HEK293 (cell line): ENCODE measurements around the gene NGLY1.

Source experiments
- SALL2 ChIP-seq: fragments of 450-650 bp; formaldehyde crosslinking; IDR thresholded peaks from 2 replicates; pipeline ENCODE4 v1.5.0; 2017; ENCODE audit warnings: missing biosample characterization, mild to moderate bottlenecking, missing genetic modification characterization, borderline replicate concordance
- TCF7L2 ChIP-seq: IDR thresholded peaks from 2 replicates; pipeline ENCODE4 v1.6.1; 2011; ENCODE audit warnings: low read depth, mild to moderate bottlenecking, inconsistent platforms, low read length, moderate library complexity, borderline replicate concordance
- ZBTB21 ChIP-seq: fragments of 450-650 bp; formaldehyde crosslinking; IDR thresholded peaks from 2 replicates; pipeline ENCODE4 v1.5.1; 2017; ENCODE audit warnings: missing biosample characterization, missing genetic modification characterization
- ZFHX2 ChIP-seq: fragments of 450-650 bp; formaldehyde crosslinking; conservative IDR thresholded peaks from 2 replicates; pipeline ENCODE4 v1.5.1; 2016; ENCODE audit warnings: missing biosample characterization, missing genetic modification characterization
- ZNF626 ChIP-seq: fragments of 450-650 bp; sonication (Bioruptor Pico); formaldehyde crosslinking; IDR thresholded peaks from 2 replicates; pipeline ENCODE4 v1.5.1; 2018; ENCODE audit warnings: missing biosample characterization, missing genetic modification characterization, inconsistent platforms
- TF ChIP-seq, protein P1 (sequence below): fragments of 450-650 bp; formaldehyde crosslinking; IDR thresholded peaks from 2 replicates; pipeline ENCODE4 v1.5.1; 2016; ENCODE audit warnings: missing biosample characterization, missing genetic modification characterization

DNA sequence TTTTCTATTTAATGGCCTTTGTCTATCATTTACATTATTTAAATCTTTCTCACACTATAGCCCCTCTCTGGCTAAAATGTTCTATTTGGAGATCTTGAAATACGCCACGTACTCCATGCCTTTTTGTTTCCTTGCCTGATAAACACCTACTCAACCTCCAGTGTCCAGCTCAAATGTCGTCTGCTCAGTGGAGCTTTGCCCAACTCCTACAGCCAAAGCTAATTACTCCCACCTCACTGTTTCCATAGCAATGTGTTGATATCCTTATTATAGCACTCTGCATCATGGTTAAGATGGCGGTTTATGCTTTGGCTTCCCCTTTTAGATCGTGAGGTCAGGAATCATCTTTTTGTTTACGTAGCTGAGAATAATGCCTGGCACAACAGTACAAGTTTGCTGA lies 55.9 kb downstream of the NGLY1 start:
- TF ChIP-seq ZFHX2 (peak; percentile 53), ZNF626 (tag by site-specific recombination) (no peak), ZBTB21 (tag by site-specific recombination) (no peak), SALL2 (tag by site-specific recombination) (no peak), TCF7L2 (no peak)
- TF ChIP-seq, protein P1, sequence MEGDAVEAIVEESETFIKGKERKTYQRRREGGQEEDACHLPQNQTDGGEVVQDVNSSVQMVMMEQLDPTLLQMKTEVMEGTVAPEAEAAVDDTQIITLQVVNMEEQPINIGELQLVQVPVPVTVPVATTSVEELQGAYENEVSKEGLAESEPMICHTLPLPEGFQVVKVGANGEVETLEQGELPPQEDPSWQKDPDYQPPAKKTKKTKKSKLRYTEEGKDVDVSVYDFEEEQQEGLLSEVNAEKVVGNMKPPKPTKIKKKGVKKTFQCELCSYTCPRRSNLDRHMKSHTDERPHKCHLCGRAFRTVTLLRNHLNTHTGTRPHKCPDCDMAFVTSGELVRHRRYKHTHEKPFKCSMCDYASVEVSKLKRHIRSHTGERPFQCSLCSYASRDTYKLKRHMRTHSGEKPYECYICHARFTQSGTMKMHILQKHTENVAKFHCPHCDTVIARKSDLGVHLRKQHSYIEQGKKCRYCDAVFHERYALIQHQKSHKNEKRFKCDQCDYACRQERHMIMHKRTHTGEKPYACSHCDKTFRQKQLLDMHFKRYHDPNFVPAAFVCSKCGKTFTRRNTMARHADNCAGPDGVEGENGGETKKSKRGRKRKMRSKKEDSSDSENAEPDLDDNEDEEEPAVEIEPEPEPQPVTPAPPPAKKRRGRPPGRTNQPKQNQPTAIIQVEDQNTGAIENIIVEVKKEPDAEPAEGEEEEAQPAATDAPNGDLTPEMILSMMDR (tag by site-specific recombination): no peak
